ENCODE data around the gene CLK4.

The CLK4 gene

GRCh38 chr5:178632285-178632684 is 5.4 kb upstream of the CLK4 start:
- no peak for DNase-seq

- no peak for DNase-seq
Observed at GRCh38 chr5:178630951-178631350, 4.1 kb upstream of the CLK4 start.

GRCh38 chr5:178630475-178630930 is 3.7 kb upstream of the CLK4 start:
- no peak for DNase-seq

- peak; percentile 57 for DNase-seq
Observed at GRCh38 chr5:178627259-178627598, 379 bp upstream of the CLK4 start.

- DNase-seq, result no peak
Observed at GRCh38 chr5:178625679-178626483, 969 bp downstream of the CLK4 start.

- no peak for DNase-seq
Observed at GRCh38 chr5:178624631-178625546, 2.0 kb downstream of the CLK4 start.

- no peak for DNase-seq
Observed at GRCh38 chr5:178622679-178623247, 4.1 kb downstream of the CLK4 start.

- no peak for DNase-seq
Observed at GRCh38 chr5:178619390-178619789, 7.5 kb downstream of the CLK4 start.

GRCh38 chr5:178612299-178612698 is 14.6 kb downstream of the CLK4 start:
- DNase-seq, result peak; percentile 15

- DNase-seq, result no peak
Observed at GRCh38 chr5:178606269-178606668, 20.6 kb downstream of the CLK4 start.

- DNase-seq, result no peak
Observed at GRCh38 chr5:178605788-178606187, 21.1 kb downstream of the CLK4 start.

GRCh38 chr5:178602752-178603151 is 24.1 kb downstream of the CLK4 start:
- DNase-seq, result no peak

GRCh38 chr5:178595750-178596149 is 31.1 kb downstream of the CLK4 start:
- DNase-seq, result no peak

- no peak for DNase-seq
Observed at GRCh38 chr5:178595150-178595549, 31.7 kb downstream of the CLK4 start.

- DNase-seq, result no peak
Observed at GRCh38 chr5:178590924-178591423, 35.9 kb downstream of the CLK4 start.

- no peak for DNase-seq
Observed at GRCh38 chr5:178590141-178590923, 36.5 kb downstream of the CLK4 start, which contains the start of gene COL23A1. COL23A1 (minus strand) TSS chr5:178590393.

GRCh38 chr5:178589180-178590140 is 37.4 kb downstream of the CLK4 start:
- no peak for DNase-seq

GRCh38 chr5:178588769-178589168 is 38.1 kb downstream of the CLK4 start:
- no peak for DNase-seq

GRCh38 chr5:178587763-178588611 is 38.9 kb downstream of the CLK4 start:
- DNase-seq, result no peak

GRCh38 chr5:178586396-178586795 is 40.5 kb downstream of the CLK4 start:
- DNase-seq, result no peak

Data from NCI-H2227 treated with DMSO at 0.1 percent for 48 hours (cell line).